HG02973 (cell line): ENCODE results near the gene F7.
"Not testable (repeated sequence)": the region's sequence is repeated elsewhere in the genome, so short reads cannot be mapped to it uniquely, and the experiment has no call there.

ENCODE experiments used
- ATAC-seq: cut with Tn5 transposase; IDR thresholded peaks from one replicate; pipeline ENCODE4 v1.9.1; 2021; ENCODE audit warnings: moderate library complexity; ENCODE audit not compliant: unreplicated experiment

Gene F7

DNA sequence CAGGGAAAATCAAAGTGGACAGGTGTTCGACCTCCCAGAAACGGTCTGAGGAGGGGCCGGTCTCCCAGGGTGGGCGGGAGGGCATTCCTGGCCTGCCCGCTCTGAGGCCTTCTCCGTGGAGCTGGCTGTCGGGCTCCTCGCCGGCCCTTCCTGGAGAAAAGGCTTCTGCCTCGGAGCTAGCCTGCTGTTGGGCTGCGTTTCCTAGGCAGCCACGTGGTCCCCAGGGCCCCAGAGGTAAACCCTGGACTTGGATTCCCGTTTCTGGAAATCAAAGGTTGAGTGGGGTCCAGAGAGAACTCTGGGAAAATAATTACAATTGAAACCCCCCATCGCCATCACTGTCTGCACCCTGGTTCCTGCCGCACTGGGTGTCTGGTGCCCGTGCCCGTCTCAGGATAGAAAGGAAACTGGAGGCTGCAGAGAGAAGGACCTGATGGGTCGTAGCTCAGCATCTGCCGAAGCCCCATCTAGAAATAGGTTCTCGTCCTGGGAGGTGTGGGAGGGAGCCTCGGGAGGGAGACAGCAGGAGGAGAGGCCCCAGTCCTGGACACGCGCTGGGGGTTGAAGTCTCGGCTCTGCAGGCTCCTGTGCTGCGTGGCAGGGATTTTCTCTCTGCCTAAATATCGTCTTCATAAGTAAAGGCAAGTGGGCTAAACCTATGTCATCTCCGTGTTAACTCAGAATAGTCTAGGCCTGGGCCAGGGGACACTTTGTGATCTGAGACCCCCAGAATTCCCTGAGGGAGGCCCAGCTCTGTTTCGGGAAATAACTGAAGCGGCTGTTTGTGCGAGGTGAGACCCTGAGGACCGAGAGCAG is 45.2 kb downstream of the F7 start:
- ATAC-seq = no peak

DNA sequence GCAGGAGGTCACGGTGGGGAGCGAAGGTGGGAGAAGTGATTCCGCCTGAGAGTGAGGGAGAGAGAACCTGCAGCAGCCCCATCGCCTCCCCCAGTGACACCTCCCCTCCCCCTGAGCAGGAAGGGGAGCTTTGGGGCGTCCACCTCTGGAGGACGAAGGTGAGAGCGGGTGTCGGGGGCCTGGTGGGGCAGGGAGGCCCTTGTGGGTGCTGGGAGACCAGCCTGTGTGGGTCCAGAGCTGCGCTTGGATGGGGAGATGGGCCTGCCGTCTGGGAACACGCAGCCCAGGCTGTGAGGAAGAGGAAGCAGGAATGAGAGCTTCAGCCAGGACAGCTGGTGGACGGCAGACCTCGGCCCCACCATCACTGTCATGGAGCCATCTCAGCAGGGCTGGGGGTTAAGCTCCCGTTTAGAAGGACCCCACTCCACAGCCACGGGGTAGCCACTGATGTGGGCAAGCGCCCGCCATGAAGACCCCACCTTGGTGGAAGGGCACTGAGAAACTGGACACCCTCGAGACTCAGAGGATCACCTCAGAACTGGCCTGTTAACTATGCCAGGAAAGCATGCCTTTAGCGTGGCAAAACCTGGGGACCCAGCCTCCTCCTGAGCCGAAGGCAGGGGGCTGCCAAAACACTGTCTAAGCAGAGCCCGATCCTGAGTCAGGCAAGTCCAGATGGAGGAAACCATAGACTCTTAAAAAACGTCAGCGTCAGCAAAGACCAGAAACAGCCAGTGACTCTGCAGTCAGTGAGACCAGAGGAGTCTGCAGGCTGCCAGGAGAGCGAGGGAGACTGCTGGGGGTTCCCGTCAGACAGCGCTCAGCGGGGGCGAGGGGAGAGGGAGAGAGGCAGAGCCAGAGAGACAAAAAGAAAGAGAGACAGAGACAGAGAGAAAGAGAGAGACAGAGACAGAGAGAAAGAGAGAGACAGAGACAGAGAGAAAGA is 46.4 kb downstream of the F7 start:
- ATAC-seq = no peak

DNA sequence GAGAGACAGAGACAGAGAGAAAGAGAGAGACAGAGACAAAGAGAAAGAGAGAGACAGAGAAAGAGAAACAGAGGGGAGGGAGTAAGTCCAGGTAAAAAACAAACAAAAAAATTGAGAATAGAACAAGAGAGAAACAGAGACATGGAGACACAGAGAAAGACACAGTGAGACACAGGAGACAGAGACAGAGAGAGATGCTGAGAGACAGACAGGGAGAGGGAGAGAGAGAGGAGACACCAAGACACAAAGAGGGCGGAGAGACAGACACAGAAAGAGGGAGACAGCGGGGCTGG is 47.0 kb downstream of the F7 start:
- ATAC-seq = no peak

DNA sequence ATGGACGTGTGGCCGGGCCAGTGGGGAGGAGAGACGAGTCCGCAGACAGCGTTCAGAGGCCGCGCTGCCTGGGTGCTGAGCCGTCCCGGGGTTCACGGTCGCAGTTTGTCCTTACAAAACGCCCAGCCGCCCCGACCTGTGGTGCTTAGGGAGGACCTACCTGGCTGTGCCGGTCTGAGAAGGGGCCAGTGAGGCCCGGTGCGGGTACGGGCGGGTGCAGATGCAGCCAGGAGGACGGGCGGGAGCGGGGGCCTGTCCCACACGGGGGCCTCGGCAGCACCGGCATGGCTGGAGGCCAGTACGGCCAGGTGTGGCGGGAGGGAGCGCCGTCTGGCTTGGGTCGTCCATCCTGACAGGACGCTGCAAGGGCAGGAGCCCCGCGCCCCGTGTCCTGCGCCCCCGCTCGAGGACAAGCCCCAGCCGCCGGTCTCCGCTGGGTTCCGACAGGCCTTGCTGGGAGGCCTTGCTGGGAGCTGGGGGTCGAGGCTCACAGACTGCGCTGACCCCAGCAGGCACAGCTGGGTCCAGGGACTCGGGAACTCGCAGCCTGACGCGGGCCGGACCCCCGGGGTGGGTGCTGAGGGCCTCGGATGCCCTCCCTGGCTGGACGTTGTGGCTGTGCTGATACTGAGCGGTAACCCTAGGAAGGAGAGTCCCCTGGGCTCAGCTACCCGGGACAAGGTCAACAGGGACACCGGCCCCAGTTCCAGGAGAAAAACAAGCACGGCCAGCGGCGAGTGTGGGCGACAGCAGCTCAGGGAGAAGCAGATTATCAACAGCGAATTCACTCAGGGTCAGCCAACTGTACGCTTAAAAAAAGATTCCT is 47.6 kb downstream of the F7 start:
- ATAC-seq = no peak

DNA sequence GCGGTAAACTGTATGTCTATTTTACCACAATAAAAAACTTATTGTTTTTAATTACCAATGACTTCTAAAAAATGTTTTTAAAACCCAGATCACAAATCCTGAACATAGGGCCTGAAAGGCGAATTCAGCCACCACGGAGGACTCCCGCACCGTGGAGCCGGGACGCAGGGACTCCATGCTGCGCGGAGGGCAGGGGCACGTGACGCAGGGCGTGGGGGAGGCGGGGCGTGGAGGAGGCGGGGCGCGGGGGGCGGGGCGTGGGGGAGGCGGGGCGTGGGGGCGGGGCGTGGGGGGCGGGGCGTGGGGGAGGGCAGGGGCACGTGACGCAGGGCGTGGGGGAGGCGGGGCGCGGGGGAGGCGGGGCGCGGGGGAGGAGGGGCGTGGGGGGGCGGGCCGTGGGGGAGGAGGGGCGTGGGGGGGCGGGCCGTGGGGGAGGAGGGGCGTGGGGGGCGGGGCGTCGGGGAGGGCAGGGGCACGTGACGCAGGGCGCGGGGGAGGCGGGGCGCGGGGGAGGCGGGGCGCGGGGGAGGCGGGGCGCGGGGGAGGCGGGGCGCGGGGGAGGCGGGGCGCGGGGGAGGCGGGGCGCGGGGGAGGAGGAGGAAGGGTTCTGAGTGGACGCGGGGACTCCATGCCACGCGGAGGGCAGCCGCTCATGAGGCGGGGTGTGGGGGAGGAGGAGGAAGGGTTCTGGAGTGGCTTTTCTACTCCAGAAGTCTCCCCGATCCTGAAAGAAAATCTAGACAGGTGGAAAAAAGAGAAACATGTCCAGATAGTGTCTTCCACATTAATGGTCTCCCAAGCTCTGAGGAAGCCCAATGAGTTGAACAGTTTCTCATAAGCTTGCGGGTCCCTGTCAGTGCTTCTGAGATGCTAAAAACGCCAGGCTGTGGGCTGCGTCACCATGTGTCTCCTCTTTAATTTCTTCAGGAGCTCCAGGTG is 48.5 kb downstream of the F7 start:
- ATAC-seq = no peak

DNA sequence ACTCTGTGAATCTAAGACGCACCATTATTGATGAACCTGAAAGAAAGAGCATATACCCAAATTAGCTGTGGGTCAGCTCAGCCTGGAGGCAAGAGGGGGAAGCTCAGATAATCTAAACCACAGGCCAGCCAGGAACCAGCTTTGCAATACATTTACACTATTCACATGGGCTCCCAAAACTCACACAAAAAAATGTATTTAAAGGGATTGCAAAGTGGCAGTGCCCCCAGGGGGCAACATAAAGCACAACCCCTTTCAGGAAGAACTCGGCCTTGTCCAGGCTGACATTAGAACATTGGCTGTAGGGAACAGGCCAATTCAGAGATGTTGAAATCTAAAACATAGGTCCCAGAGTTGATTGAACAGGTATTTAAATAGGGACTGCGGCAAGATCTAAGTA is 49.6 kb downstream of the F7 start:
- ATAC-seq = no peak

DNA sequence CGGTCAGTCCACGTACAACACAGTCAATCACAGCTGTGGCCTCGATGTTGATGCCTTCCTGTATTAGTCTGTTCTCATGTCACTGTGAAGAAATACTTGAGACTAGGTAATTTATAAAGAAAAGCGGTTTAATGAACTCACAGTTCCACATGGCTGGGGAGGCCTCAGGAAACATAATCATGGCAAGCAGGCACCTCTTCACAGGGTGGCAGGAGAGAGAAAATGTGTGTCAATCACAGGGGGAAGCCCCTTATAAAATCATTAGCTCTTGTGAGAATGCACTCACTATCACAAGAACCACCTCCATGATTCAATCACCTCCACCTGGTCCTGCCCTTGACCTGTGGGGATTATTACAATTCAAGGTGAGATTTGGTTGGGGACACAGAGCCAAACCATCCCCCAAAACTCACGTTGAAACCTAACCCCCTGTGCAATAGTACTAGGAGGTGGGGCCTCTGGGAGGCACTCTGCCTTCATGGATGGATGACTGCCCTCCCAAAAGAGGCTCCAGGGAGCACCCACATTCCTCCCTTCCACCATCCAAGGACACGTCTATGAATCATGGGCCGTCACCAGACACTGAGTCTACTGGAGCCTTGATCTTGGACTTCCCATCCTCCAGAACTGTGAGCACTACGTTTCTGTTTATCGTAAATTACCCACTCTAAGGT is 50.5 kb downstream of the F7 start:
- ATAC-seq = no peak

DNA sequence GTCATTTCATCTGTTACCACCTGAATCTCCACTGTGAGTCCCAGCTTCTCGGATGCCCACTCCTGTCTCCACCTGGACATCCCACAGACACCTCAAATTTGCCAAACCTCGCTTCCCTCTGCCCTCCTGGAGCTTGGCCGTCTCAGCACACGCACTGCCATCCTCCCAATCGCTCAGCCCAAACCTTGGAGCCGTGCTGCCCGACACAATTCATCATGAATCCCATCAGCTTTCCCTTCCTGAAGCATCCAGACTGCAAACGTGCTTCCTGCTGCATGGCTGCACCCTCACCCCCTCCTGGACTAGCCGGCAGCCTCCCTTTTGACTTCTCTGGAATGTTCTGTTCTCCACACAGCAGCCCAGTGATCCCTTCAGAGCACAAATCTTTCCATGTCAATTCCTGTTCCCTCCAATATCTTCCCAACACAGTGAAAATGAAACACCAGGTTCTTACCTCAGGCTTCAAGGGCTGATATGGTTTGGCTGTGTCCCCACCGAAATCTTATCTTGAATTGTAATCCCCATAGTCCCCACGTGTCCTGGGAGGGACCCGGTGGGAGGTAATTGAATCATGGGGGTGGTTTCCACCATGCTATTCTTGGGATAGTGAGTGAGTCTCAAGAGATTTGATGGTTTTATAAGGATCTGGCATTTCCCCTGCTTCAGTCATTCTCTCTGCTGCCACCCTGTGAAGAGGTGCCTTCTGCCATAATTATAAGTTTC is 51.8 kb downstream of the F7 start:
- no peak for ATAC-seq

DNA sequence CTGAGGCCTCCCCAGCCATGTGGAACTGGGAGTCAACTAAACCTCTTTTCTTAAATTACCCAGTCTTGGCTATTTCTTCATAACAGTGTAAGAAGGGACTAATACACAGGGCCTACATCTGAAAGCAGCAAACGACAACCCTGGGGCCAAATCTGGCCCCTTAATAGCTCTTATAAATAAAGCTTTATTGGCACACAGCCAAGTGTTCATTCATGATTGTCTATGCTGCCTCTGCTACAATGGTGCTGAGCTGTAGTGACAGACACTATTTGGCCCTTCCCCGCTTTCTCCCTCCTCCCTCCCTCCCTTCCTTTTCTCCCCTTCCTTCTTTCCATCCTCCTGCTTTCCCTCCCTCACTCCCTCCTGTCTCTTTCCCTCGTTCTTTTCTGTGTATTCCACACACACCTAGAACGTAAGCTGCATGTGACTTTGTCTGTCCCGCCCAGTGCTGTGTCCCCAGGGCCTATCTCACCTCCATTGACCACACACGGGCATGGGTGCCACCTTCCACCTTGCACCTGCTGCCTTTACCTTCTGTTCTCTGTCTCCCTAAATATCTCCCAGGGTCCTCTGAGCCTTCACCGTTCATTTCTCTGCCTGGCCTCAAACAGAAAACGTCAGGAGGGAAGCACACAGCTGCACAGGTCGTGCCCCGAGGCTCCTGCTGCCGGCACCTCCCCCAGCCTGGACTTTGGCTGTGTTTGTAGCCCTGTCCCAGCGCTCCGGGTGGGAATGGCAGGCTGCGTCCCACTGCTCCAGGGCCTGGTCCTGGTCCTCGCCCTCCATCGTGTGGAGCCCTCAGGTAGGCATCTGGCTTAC is 52.5 kb downstream of the F7 start, which contains the start of gene PROZ:
PROZ (plus strand) TSS at position 720 of the 819 bp plus-strand sequence; CDS start at position 733, 13 bp downstream.
- ATAC-seq = no peak

DNA sequence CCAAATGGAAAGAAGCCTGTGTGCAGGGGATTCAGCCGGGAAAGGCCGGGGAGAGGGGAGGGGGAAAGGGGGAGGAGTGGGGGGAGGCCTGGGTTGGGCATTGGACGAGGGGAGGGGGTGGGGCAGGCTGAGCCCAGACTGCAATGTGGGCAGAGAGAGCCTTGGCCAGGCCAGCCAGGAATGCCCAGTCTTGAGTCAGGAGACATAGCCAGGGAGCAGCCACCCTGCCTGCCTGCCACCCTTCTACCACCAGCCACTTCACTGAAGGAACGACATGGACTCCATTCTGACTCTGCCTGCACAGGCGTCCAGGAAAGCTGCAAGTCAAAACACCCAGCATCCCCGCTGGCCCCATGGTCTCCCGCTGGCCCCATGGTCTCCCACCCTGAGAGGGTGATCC is 53.4 kb downstream of the F7 start:
- no peak for ATAC-seq

DNA sequence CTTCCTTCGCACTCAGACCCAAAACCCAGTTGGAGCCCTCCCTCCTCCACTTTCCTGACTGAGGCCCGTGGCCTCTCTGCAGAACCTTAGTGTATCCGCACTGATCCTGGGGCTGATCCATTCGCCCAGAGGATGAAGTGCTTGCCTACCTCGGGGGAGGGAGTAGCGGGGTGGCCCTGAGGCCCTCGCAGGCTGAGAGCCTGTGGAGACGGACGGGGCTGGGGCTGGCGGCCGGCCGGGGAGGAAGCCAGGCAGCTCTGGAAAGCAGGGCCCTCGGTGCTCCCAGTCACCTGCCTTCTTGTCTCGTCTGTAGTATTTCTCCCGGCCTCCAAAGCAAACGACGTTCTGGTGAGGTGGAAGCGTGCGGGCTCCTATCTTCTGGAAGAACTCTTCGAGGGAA is 54.1 kb downstream of the F7 start:
- no peak for ATAC-seq

DNA sequence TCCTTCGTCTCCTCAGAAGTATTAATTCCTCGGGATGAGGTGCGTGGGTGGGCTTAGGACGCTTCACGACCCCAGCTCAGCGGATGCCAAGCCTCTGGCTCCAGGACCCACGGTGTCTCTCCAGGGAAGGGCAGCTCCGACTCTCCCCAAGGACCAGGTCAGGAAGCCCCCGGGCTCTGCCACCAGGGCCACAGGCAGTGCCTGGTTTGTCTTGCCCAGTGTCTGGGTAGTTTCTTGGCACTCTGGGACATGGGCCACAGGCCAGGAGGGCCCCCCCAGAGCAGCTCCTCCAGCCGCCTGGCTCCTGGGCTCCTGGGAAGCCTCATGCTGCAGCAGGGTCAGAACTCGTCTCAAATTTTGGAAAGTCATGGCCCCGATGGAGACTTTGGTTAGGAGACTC is 55.4 kb downstream of the F7 start:
- ATAC-seq = no peak

DNA sequence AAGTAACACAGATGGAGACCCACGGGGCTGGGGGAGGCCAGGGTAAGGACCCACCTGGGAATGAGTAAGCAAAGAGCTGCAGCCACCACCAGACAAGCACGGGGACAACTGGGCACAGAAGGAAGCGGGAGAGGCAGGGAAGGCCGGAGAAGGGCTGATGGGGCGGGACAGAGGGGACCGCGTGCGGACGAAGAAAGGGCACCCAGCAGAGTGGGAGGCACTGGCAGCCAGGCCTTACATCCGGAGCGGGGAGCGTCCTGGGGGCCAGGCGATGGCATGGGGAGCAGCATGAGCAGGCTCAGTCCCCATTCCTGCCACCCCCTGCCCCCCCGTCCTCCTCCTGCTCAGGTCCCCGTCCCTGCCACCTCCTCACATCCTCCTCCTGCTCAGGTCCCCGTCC is 55.8 kb downstream of the F7 start:
- no peak for ATAC-seq

DNA sequence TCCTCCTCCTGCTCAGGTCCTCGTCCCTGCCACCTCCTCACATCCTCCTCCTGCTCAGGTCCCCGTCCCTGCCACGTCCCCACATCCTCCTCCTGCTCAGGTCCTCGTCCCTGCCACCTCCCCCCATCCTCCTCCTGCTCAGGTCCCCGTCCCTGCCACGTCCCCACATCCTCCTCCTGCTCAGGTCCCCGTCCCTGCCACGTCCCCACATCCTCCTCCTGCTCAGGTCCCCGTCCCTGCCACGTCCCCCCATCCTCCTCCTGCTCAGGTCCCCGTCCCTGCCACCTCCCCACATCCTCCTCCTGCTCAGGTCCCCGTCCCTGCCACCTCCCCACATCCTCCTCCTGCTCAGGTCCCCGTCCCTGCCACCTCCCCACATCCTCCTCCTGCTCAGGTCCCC is 56.4 kb downstream of the F7 start:
- ATAC-seq = not testable (repeated sequence)

DNA sequence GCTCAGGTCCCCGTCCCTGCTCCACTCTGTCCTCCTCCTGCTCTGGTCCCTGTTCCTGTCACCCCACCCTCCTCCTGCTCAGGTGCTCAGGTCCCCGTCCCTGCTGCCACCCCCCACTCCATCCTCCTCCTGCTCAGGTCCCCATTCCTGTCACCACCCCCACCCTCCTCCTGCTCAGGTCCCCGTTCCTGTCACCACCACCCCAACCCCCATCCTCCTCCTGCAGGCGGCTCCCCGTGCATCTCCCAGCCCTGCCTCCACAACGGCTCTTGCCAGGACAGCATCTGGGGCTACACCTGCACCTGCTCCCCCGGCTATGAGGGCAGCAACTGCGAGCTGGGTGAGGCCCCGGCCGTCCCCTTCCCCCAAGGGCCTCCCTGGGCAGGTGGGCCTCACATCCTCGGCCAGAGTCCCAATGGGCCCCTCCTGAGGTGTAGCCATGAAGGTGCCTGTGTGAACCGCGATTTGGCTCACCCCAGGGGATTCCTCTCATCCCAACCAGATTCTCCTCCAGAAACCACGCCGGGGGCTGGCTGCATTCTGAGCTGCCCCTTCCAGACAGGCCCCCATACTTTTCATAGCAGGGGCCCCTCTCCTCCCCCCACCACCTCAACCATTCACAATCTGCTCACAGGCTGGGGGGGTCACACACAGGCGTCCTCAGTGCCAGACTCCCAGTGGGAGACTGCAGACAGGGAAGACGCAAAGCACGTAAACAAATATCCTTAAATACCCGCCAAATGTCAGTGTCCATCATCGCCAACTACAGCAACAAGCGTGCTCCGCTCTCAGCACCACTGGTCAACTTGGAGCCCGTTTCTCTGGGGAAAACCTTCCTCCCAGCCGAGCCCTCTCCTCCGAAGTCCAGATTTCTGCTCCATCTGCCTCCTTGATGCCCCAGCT is 57.4 kb downstream of the F7 start:
- no peak for ATAC-seq

DNA sequence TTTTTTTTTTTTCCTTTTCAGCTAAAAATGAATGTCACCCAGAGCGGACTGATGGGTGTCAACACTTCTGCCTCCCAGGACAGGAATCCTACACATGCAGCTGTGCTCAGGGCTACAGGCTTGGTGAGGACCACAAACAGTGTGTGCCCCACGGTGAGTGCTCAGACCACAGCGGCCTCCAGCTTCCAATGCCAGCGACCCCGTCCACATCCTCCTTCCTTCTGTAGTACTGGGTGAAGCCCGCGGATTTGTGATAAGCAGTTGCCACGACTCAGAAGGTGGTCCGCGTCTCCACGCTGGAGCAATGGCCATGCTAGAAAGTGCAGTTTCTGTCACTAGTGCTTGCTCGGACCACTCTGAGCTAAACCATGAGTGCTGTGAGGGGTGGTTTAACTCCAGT is 58.9 kb downstream of the F7 start:
- no peak for ATAC-seq

DNA sequence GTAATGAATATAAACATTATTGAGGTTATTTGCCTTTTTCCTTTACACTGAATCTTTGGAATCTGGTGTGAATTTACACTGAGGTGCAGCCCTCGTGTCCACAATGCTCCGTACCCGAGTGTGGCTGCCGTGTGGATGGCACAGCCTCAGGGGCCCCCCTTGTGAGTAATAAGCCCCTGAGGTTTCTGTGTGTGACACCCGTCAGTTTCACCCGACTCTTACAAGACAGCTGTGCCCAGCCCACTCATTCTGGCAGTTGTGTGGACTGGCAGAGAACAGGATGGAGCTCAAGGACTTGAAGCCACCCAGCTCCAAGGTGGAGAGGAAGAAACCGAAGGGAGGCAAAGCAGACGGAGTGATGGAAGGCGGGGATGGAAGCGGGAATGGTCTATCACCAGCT is 60.7 kb downstream of the F7 start:
- ATAC-seq = no peak
